ENCODE results near the gene ACAA2. TPM values are rescaled to one million over a fixed set of nuclear protein-coding genes. Genes with fewer than 3 reads are reported as not detected.
A peak's percentile ranks its signal among the peaks of the same experiment; 100 is the strongest.

ACAA2 gene
- total RNA-seq, 1 experiment from 2014 or later: 33.7 TPM

DNA sequence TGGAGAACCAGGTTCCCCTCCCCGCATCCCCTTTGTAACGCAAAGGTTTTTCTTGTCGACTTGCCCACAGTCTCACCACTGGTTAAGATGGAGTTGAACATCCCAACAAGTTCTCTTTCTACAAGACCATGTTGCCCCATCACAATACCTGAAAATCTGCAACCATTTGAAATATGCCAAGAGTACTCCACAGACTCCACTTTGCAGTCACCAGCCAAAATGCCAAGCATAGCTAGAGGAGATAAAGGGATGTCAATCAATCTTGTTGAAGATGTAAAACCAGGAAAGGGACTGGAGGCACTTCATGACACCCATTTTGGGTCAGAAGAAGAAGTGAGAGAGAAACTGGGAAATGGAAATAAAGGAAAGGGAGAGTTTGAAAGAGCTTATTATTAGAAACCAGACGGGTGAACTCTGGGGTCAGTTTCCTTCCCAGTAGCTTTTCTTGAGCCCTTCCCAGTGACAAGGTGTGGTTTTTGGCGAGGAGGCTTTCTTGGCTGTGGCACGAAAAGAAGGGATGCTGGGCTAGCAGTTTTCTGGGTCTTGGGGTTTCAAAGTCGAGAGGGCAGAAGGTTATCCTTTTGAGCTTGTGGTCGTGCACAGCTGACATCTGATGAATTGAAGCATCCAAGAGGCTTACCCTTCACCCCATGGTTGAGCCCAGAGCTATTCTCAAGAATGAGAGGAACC lies 79.3 kb downstream of the ACAA2 start:
- Histone ChIP-seq H3K79me2 (ENCODE audit: low read depth) (no peaks in the 10 kb centered on the region), H3K36me3 (ENCODE audit: low read depth) (no peaks in the 10 kb centered on the region), H3K27ac (no peak overlapping the region), H3K27me3 (ENCODE audit: insufficient read depth, low read depth) (no peaks in the 10 kb centered on the region), H3F3A (ENCODE audit: insufficient read depth, low read depth) (peaks cover 24% of the 10 kb centered on the region), H3K9me3 (ENCODE audit: insufficient read depth, low read depth) (no peaks in the 10 kb centered on the region; the same call in 1 of the 2 replicates), H3K4me1 (replicated peaks; ENCODE audit: insufficient read depth) (peaks cover 49% of the 10 kb centered on the region), H3K9me2 (ENCODE audit: insufficient read depth) (no peaks in the 10 kb centered on the region), H3K4me2 (0 out of 2 replicates have a peak overlapping the region, but pooled peaks have one; percentile 18), H4K20me1 (ENCODE audit: insufficient read depth) (no peaks in the 10 kb centered on the region), H3K4me3 (no peak overlapping the region), H2AFZ (no peak overlapping the region)
- no peak for TF ChIP-seq EZH2 (IDR thresholded peaks at IDR 0.05; ENCODE audit: low read depth)
- TF ChIP-seq, protein P1, sequence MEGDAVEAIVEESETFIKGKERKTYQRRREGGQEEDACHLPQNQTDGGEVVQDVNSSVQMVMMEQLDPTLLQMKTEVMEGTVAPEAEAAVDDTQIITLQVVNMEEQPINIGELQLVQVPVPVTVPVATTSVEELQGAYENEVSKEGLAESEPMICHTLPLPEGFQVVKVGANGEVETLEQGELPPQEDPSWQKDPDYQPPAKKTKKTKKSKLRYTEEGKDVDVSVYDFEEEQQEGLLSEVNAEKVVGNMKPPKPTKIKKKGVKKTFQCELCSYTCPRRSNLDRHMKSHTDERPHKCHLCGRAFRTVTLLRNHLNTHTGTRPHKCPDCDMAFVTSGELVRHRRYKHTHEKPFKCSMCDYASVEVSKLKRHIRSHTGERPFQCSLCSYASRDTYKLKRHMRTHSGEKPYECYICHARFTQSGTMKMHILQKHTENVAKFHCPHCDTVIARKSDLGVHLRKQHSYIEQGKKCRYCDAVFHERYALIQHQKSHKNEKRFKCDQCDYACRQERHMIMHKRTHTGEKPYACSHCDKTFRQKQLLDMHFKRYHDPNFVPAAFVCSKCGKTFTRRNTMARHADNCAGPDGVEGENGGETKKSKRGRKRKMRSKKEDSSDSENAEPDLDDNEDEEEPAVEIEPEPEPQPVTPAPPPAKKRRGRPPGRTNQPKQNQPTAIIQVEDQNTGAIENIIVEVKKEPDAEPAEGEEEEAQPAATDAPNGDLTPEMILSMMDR (conservative IDR thresholded peaks at IDR 0.05): no peak
- intact Hi-C loops (cut with micrococcal nuclease; ENCODE audit: unreplicated experiment): no loop called here
- DNase-seq: no peak
- BruUV-seq (replicated peaks): no TSS peak
- ChIA-PET CTCF (no interaction called here), POLR2A (ENCODE audit: unreplicated experiment) (interaction anchor here (0.7 kb wide), 1 partner anchor 51 kb away, joined by 3 read pairs; no protein-coding TSS in a partner anchor)

DNA sequence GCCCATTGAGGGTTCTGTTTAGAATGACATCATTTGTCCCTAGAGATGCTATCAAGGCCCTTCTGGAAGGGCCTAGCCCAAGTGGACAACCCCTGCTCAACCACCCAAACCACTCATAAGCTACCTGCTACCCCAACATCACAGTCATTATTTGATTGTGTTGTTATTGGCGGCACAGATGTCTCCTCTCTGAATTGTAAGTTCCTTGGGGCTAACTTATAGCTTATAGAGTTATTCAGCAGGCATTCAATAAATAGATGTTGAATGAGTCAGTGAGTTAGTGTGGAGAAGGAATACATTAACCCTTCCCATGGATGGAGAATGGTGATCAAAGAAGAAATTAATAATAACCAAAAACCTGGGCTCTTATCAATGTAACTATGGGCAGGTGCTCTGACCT lies 80.0 kb downstream of the ACAA2 start:
- POLR2A ChIA-PET (ENCODE audit: unreplicated experiment): no interaction called here
- H3K4me2 ChIP-seq: peak overlapping the region; percentile 18; the same call in 1 of the 2 replicates

More for the DNA sequence above, 80.0 kb downstream of the ACAA2 start:
- no TSS peak for BruUV-seq (replicated peaks)
- H4K20me1 ChIP-seq (ENCODE audit: insufficient read depth): no peaks in the 10 kb centered on the region
- no peaks in the 10 kb centered on the region for H3K27me3 ChIP-seq (ENCODE audit: insufficient read depth, low read depth)
- no peaks in the 10 kb centered on the region; the same call in 1 of the 2 replicates for H3K9me3 ChIP-seq (ENCODE audit: insufficient read depth, low read depth)
- TF ChIP-seq, protein P1 (conservative IDR thresholded peaks at IDR 0.05): no peak
- no peak for TF ChIP-seq EZH2 (IDR thresholded peaks at IDR 0.05; ENCODE audit: low read depth)
- H3K27ac ChIP-seq: no peak overlapping the region
- CTCF ChIA-PET: no interaction called here
- no peaks in the 10 kb centered on the region for H3K9me2 ChIP-seq (ENCODE audit: insufficient read depth)
- intact Hi-C loops (cut with micrococcal nuclease; ENCODE audit: unreplicated experiment): no loop called here
- no peaks in the 10 kb centered on the region for H3K36me3 ChIP-seq (ENCODE audit: low read depth)
- no peaks in the 10 kb centered on the region for H3K79me2 ChIP-seq (ENCODE audit: low read depth)
- no peak overlapping the region for H2AFZ ChIP-seq
- peaks cover 24% of the 10 kb centered on the region for H3F3A ChIP-seq (ENCODE audit: insufficient read depth, low read depth)
- peaks cover 49% of the 10 kb centered on the region for H3K4me1 ChIP-seq (replicated peaks; ENCODE audit: insufficient read depth)
- DNase-seq: peak in 1 of 2 experiments; percentile 82
- H3K4me3 ChIP-seq: no peak overlapping the region

Data from PC-9 (cell line).